Measurements from ENCODE around the gene TMEM52. TPM values are rescaled to one million over a fixed set of nuclear protein-coding genes. Genes with fewer than 3 reads are reported as not detected.

The TMEM52 gene
- total and polyA plus RNA-seq, 4 donors: 2.6 to 13.1 (median 3.0) TPM

GRCh38 chr1:1920057-1920607 is 1.1 kb upstream of the TMEM52 start:
- 85% methylated on average over 6 of the region's 6 CpGs for WGBS
- peaks cover 17 to 25% (median 22%) of the 10 kb centered on the region in 4 donors for H3K4me1 ChIP-seq (ENCODE audit: control insufficient read depth in 4 of 4, insufficient read depth in 4 of 4, low read length in 3 of 4)
- H3K9ac ChIP-seq (ENCODE audit: low read depth in 1 of 2, low read length in 2 of 2): no peak overlapping the region
- no peak overlapping the region for H3K4me3 ChIP-seq (ENCODE audit: low read depth in 1 of 3, low read length in 3 of 3)
- H3K27ac ChIP-seq (ENCODE audit: low read depth in 1 of 2, low read length in 2 of 2): no peak overlapping the region
- H3K27me3 ChIP-seq (ENCODE audit: control insufficient read depth in 4 of 4, insufficient read depth in 4 of 4, low read length in 3 of 4): no peaks in the 10 kb centered on the region
- TF ChIP-seq HNF4A (conservative IDR thresholded peaks at IDR 0.05) (no peak), HNF4G (IDR thresholded peaks at IDR 0.05) (no peak), GABPA (IDR thresholded peaks at IDR 0.05 in 1 of 2, conservative IDR thresholded peaks at IDR 0.05 in 1 of 2) (no peak)
- no peak for DNase-seq (ENCODE audit: low spot score)
- no peaks in the 10 kb centered on the region for H3K9me3 ChIP-seq (ENCODE audit: control insufficient read depth in 4 of 4, low read length in 3 of 4)
- no peaks in the 10 kb centered on the region for H3K36me3 ChIP-seq (ENCODE audit: control insufficient read depth in 4 of 4, insufficient read depth in 3 of 4, low read depth in 1 of 4, low read length in 3 of 4)

- no peak overlapping the region for H3K9ac ChIP-seq (ENCODE audit: low read depth in 1 of 2, low read length in 2 of 2)
- H3K27ac ChIP-seq (ENCODE audit: low read depth in 1 of 2, low read length in 2 of 2): peak overlapping the region; percentile 2 to 25
- no peak for TF ChIP-seq ZBTB33 (IDR thresholded peaks at IDR 0.05)
- no peak for TF ChIP-seq ATF3 (IDR thresholded peaks at IDR 0.05)
- peak; percentile 94 for TF ChIP-seq SP1 (IDR thresholded peaks at IDR 0.05)
- no peak for TF ChIP-seq YY1 (IDR thresholded peaks at IDR 0.05)
- peak; percentile 14 for TF ChIP-seq REST (IDR thresholded peaks at IDR 0.05)
- 20% methylated on average over 62 of the region's 62 CpGs for WGBS
- peak overlapping the region in 2 of 3 donors; percentile 13 to 56 for H3K4me3 ChIP-seq (ENCODE audit: low read depth in 1 of 3, low read length in 3 of 3)
- peak; percentile 99 for DNase-seq (ENCODE audit: low spot score)
- peaks cover 19 to 28% (median 23%) of the 10 kb centered on the region in 4 donors for H3K4me1 ChIP-seq (ENCODE audit: control insufficient read depth in 4 of 4, insufficient read depth in 4 of 4, low read length in 3 of 4)
- H3K27me3 ChIP-seq (ENCODE audit: control insufficient read depth in 4 of 4, insufficient read depth in 4 of 4, low read length in 3 of 4): no peaks in the 10 kb centered on the region
- no peaks in the 10 kb centered on the region for H3K9me3 ChIP-seq (ENCODE audit: control insufficient read depth in 4 of 4, low read length in 3 of 4)
- no peaks in the 10 kb centered on the region for H3K36me3 ChIP-seq (ENCODE audit: control insufficient read depth in 4 of 4, insufficient read depth in 3 of 4, low read depth in 1 of 4, low read length in 3 of 4)
Measured at GRCh38 chr1:1919304-1920056, 401 bp upstream of the TMEM52 start.
